Measurements from ENCODE around the gene DAB2IP. TPM values are rescaled to one million over a fixed set of nuclear protein-coding genes. Genes with fewer than 3 reads are reported as not detected.

The DAB2IP gene
- polyA plus RNA-seq, 1 donor from 2014 or later, result not detected

DNA sequence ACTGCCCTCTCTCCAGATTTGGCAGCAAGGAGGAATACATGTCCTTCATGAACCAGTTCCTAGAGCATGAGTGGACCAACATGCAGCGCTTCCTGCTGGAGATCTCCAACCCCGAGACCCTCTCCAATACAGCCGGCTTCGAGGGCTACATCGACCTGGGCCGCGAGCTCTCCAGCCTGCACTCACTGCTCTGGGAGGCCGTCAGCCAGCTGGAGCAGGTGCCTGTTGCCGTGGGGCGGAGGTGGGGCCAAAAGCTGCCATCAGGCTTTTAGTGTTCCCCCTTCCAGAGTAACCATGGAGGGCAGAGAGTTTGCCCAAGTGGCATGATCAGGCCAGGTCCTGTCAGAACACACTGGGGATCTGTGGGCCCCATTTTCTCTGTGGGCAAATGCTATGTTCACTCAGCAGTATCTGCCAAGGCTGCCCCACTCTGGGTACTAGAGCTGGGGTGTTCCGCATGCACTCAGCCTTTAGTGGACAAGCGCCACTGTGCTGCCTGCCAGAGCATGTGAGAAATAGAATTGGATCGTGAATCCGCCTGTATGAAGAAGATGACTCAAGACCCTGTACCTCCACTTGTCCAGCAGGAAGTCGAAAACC lies 117.1 kb downstream of the DAB2IP start:
- H3K4me1 Mint-ChIP-seq, result no peaks in the 10 kb centered on the region
- no peaks in the 10 kb centered on the region for H3K36me3 Mint-ChIP-seq
- H3K4me3 Mint-ChIP-seq, result no peak overlapping the region
- peaks cover 2% of the 10 kb centered on the region for H3K27me3 Mint-ChIP-seq
- no peak overlapping the region for H3K27ac Mint-ChIP-seq
- no peaks in the 10 kb centered on the region for H3K9me3 Mint-ChIP-seq

DNA sequence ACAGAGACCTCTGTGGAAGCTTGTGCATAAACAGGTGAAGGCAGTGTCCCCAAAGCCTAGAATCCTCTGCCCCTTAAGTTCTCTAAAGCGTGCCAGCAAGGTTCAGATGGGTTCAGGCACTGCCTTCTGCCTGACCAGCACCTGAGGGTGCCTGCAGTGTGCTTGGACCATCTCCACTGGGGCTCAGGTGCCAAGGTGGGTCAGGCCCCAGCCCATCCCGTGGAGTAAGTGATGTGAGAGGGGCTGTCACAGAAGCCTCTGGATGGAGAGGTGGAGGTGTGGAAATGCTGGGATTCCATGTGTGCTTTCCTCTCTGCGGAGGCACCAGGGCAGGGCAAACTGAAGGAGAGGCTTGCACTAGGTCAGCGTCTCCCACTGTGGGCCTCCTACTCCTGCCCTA lies 118.5 kb downstream of the DAB2IP start:
- Mint-ChIP-seq H3K36me3 (no peaks in the 10 kb centered on the region), H3K4me1 (no peaks in the 10 kb centered on the region), H3K9me3 (no peaks in the 10 kb centered on the region), H3K27ac (no peak overlapping the region), H3K27me3 (peaks cover 2% of the 10 kb centered on the region), H3K4me3 (no peak overlapping the region)

DNA sequence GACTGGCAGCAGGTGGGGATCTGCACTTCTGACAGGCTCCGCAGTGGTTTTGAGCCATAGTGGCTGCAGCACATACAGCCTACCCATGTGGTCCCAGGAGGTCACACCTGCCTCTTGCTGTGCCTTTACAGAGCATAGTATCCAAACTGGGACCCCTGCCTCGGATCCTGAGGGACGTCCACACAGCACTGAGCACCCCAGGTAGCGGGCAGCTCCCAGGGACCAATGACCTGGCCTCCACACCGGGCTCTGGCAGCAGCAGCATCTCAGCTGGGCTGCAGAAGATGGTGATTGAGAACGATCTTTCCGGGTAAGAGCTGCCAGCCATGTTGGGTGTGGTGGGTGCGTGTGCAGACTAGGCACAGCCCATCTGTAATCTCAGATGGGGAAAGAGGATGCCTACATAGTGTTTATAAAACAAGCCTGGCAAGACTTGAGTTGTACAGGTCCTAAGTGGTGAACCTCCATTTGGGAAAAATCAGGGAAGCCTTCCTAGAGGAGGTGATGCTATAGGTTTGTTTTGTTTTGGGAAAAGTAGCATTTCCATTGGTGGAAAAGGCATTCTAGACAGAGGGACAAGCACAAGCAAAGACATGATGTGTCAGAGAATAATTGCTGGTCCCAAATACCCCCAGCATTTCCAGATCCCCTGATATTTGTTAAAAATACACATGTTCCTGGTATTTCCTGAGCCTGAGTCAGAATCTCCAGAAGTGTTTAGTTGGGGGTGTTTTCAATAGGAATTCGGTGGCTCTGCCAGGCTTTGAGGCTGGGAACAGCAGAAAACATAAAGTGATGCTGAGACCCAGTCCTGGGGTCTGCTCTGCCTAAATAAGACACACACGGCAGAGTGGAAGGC lies 119.2 kb downstream of the DAB2IP start:
- H3K27ac Mint-ChIP-seq, result no peak overlapping the region
- peaks cover 0 to 3% (median 2%) of the 10 kb centered on the region in 3 donors for H3K4me1 Mint-ChIP-seq
- H3K36me3 Mint-ChIP-seq, result no peaks in the 10 kb centered on the region
- H3K9me3 Mint-ChIP-seq, result no peaks in the 10 kb centered on the region
- H3K4me3 Mint-ChIP-seq, result no peak overlapping the region
- peaks cover 5% of the 10 kb centered on the region for H3K27me3 Mint-ChIP-seq

DNA sequence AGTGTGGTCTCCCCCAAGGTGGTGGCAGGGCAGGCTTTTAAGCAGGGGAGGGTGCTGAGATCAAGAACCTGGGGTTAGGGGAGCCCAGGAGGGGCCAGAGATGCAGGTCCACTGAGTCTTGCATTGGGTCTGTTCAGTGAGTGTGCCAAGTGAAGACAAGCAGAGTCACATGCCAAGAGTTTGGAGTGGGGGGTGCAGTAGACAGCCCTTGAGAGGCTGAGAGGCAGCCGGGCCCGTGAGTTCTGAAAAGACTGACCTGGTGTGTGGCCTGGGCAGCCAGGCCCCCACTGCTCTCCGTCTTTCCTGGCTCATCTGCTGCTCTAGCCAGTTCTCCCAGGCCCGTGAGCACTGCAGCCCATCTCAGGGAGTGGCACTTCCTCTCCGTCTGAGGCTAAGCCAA lies 120.0 kb downstream of the DAB2IP start:
- Mint-ChIP-seq H3K27ac (no peak overlapping the region), H3K4me1 (peaks cover 0 to 4% (median 2%) of the 10 kb centered on the region in 3 donors), H3K9me3 (no peaks in the 10 kb centered on the region)

DNA sequence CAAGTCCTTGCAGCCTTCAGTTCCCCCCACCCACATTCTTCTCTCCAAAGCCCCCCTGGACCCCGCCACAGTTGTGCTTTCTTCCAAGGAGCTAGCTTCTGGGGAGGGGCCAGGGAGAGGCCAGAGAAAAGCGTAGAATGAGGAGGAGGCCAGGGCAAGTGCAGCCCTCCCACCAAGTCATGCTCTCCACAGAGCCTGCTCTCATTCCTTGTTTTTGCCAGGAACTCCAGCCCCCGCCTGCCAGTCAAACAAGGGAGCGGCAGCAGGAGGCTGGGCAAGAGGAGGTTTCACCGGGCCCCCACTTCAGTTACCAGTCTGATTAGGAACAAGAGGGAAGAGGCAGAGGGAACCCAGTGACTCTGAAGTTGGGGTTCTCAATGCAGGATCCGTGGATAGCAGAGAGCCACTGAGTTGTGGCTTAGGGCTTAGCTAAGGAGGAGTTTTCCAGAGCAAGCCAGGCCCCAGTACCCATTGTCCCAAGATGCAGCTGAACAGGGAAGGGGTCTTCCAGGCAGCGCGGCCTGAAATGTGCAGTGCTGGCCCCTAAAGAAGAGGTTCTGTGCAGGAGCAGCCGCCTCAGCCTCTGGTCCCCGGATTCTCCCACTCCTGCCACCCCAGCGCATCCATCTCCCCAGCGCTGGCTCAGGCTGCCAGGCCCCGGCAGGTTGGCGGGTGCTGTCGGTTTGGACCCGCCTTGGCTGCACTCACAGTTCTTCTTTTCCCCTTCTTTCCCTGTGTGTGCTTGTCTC lies 120.6 kb downstream of the DAB2IP start:
- Mint-ChIP-seq H3K9me3 (no peaks in the 10 kb centered on the region), H3K36me3 (no peaks in the 10 kb centered on the region), H3K27me3 (peaks cover 6% of the 10 kb centered on the region), H3K27ac (no peak overlapping the region), H3K4me1 (peaks cover 0 to 4% (median 2%) of the 10 kb centered on the region in 3 donors), H3K4me3 (no peak overlapping the region)

More for the DNA sequence above, 120.0 kb downstream of the DAB2IP start:
- H3K27me3 Mint-ChIP-seq, result peaks cover 6% of the 10 kb centered on the region
- no peaks in the 10 kb centered on the region for H3K36me3 Mint-ChIP-seq
- H3K4me3 Mint-ChIP-seq, result no peak overlapping the region

DNA sequence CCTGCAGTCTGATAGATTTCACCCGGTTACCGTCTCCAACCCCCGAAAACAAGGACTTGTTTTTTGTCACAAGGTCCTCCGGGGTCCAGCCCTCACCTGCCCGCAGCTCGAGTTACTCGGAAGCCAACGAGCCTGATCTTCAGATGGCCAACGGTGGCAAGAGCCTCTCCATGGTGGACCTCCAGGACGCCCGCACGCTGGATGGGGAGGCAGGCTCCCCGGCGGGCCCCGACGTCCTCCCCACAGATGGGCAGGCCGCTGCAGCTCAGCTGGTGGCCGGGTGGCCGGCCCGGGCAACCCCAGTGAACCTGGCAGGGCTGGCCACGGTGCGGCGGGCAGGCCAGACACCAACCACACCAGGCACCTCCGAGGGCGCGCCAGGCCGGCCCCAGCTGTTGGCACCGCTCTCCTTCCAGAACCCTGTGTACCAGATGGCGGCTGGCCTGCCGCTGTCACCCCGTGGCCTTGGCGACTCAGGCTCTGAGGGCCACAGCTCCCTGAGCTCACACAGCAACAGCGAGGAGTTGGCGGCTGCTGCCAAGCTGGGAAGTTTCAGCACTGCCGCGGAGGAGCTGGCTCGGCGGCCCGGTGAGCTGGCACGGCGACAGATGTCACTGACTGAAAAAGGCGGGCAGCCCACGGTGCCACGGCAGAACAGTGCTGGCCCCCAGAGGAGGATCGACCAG lies 121.3 kb downstream of the DAB2IP start:
- no peaks in the 10 kb centered on the region for H3K36me3 Mint-ChIP-seq
- no peak overlapping the region for H3K27ac Mint-ChIP-seq
- no peak overlapping the region for H3K4me3 Mint-ChIP-seq
- H3K27me3 Mint-ChIP-seq, result peaks cover 6% of the 10 kb centered on the region
- H3K9me3 Mint-ChIP-seq, result no peaks in the 10 kb centered on the region
- peaks cover 0 to 4% (median 2%) of the 10 kb centered on the region in 3 donors for H3K4me1 Mint-ChIP-seq

DNA sequence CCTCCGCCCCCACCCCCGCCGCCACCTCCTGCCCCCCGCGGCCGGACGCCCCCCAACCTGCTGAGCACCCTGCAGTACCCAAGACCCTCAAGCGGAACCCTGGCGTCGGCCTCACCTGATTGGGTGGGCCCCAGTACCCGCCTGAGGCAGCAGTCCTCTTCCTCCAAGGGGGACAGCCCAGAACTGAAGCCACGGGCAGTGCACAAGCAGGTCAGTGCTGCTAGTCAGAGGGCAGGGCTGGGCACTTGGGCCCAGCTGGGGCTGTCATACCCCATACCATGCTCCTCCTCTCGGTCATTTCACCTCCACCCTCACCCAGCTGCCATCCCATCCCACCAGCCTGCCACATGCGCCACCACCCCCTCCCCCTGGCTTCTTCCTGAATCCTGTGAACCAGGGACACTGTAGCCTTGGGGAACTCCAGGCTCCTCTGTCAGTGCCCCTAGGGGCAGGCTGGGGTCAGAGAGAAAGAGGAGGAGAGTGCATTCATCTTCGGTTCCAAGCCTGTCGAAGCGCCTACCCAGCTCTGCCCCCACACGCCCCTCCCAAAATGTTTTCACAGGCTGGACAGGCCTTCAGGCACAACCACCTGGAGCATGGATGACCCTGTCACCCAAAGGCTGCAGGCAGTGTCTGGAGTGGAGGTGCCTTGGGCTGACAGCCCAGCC lies 122.0 kb downstream of the DAB2IP start:
- H3K27me3 Mint-ChIP-seq, result peaks cover 4% of the 10 kb centered on the region
- peaks cover 0 to 2% (median 1%) of the 10 kb centered on the region in 3 donors for H3K9me3 Mint-ChIP-seq
- no peak overlapping the region for H3K4me3 Mint-ChIP-seq
- peaks cover 0 to 4% (median 2%) of the 10 kb centered on the region in 3 donors for H3K4me1 Mint-ChIP-seq
- H3K36me3 Mint-ChIP-seq, result no peaks in the 10 kb centered on the region
- no peak overlapping the region for H3K27ac Mint-ChIP-seq

DNA sequence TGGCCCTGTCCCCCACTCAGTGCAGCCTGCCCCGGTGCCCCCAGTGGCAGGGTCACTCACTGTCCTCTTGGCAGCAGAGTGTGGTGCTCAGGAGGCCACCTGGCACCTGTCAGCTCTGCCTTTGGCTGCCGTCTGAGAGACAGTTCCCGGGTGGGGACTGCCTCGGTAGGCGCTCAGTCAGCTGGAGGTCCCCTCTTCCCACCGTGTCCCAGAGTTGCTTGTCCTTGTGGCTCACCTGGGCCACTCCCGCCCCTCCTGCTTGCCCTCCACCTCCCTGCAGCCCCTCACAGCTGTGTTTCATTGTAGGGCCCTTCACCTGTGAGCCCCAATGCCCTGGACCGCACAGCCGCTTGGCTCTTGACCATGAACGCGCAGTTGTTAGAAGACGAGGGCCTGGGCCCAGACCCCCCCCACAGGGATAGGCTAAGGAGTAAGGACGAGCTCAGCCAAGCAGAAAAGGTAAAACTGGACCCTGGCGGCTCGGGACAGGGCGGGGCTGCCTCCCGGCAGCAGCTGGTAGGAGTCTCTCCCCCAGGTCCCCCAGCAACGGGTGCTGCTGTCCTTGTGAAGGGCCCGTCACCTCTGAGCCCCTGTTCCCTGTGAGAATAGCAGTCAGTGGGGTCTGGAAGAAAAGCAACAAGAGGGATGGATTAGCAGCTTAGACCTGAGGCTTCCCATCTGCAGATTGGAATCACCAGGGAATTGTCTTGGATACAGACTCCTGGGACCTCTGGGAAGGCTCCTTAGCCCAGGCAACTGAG lies 122.7 kb downstream of the DAB2IP start:
- Mint-ChIP-seq H3K27me3 (peaks cover 4% of the 10 kb centered on the region), H3K4me3 (no peak overlapping the region), H3K36me3 (no peaks in the 10 kb centered on the region), H3K9me3 (peaks cover 0 to 9% (median 1%) of the 10 kb centered on the region in 3 donors), H3K27ac (no peak overlapping the region), H3K4me1 (peaks cover 0 to 4% (median 2%) of the 10 kb centered on the region in 3 donors)

DNA sequence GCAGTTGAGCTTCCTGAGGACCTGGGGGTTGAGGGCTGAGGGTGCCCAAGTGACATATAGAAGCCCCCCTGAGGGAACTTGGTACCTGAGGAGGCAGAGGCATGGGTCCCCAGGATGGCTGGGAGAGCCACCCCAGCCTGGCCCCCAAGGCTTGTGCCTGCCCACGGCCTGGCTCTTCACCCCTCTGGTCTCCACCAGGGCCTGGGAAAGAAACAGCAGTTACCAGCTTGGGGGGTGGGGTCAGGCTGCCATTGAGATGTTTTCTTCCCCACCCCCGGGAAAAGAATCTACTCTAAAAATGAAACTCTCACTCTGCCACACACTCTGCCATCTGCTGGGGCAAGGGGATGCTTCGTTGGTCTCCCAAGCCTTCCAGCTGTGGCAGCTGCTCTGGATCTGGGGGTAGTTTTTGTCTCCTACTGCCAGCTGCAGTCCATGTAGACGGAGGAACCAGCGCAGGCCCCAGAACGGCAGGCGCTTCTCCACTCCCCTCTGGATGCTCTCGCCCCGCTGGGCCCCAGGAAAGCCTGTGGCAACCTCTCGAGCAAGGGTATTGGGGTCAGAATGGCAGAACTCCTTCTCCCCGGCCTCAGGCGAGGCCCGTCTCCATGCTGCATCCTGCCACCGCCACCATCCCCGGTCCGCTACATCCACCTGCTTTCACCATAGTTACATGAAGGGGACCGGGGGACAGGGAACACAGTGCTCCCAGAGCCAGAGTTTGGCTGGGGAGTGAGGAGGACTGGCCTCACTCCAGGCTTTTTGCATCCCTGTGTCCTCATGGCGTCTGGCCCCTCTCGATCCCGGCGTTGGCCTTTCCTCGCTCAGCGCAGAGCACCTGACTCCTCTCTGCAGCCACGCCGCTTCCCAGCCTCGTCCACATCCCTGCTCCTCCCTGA lies 123.5 kb downstream of the DAB2IP start:
- Mint-ChIP-seq H3K36me3 (no peaks in the 10 kb centered on the region), H3K9me3 (peaks cover 0 to 12% (median 1%) of the 10 kb centered on the region in 3 donors), H3K4me1 (peaks cover 0 to 4% (median 2%) of the 10 kb centered on the region in 3 donors), H3K4me3 (no peak overlapping the region), H3K27ac (no peak overlapping the region), H3K27me3 (peaks cover 4% of the 10 kb centered on the region)

DNA sequence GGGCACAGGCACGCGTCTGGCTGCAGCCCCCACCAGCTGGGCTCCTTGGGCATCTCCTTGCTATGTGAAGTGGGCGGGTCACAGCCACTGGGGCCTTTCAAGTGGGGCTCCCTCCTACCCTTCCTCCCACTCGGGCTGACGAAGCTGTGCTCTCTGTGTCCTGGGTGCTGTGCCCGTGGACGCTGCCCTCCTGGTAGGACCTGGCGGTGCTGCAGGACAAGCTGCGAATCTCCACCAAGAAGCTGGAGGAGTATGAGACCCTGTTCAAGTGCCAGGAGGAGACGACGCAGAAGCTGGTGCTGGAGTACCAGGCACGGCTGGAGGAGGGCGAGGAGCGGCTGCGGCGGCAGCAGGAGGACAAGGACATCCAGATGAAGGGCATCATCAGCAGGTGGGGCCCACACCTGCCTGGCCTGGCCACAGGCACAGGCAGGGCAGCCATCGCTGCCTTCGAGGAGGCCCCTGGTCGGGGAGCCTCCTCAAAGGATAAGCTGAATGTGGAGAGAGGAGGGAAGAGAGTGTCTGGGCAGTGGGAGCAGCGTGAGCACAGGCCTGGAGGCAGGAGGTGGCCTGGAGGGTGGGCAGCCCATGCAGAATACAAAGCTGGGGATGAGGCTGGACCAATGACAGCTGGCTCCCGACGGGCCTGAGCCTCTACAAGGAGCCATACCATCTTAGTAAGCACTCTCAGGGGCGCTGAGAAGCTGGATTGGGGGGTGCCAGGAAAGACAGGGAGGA lies 124.7 kb downstream of the DAB2IP start:
- H3K36me3 Mint-ChIP-seq, result no peaks in the 10 kb centered on the region
- H3K27ac Mint-ChIP-seq, result peak overlapping the region in 1 of 3 donors; percentile 25
- H3K4me3 Mint-ChIP-seq, result no peak overlapping the region
- peaks cover 0 to 4% (median 2%) of the 10 kb centered on the region in 3 donors for H3K4me1 Mint-ChIP-seq
- H3K9me3 Mint-ChIP-seq, result peaks cover 0 to 12% (median 1%) of the 10 kb centered on the region in 3 donors
- peaks cover 4% of the 10 kb centered on the region for H3K27me3 Mint-ChIP-seq

DNA sequence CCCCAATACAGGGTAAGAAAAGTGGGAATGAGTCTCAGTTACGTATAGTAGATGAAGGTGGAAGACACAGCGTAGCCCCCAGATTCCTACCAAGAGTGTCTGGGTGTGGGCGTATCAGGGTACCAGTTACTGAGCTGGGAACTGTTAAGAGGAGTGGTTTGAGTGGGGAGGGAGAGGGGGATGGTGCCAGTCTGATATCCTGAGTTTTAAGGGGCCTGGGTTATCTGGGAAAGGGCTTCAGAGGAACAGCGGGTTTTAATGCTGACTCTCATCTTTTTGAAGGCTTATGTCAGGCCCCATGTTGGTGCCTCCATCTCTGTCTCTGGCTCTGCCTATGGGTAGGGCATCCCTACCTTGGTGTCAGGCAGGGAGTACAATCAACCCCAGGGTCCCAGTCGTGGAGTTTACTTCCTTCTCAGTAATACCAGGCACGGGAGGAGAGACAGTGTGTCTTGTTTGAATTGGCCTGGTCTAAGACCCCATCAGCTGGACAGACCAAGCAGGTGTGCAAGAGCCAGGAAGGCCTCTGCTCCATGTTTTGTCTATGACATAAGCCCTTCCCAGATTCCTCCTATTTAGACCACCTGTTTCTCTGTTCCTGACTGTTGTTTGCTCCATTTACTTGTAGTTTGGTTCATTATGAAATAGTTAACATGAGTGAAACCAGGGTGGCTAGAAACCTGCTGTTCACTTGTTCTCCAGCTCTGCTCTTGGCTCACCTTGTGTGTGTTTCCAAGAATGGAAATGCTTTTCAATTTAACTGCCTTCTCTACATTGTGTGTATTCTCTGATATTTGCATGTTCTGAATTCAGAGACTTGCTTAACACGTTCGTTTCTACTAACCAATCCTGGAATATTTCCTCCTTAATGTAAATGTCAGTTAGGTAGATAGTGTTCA lies 125.6 kb downstream of the DAB2IP start:
- no peaks in the 10 kb centered on the region for H3K36me3 Mint-ChIP-seq
- H3K9me3 Mint-ChIP-seq, result peaks cover 0 to 12% (median 1%) of the 10 kb centered on the region in 3 donors
- peaks cover 6% of the 10 kb centered on the region for H3K27me3 Mint-ChIP-seq
- peaks cover 0 to 4% (median 2%) of the 10 kb centered on the region in 3 donors for H3K4me1 Mint-ChIP-seq
- no peak overlapping the region for H3K4me3 Mint-ChIP-seq
- H3K27ac Mint-ChIP-seq, result no peak overlapping the region

Measured in IgD-negative memory B cell (primary cell).